ENCODE results near the gene MYB.

The MYB gene

DNA sequence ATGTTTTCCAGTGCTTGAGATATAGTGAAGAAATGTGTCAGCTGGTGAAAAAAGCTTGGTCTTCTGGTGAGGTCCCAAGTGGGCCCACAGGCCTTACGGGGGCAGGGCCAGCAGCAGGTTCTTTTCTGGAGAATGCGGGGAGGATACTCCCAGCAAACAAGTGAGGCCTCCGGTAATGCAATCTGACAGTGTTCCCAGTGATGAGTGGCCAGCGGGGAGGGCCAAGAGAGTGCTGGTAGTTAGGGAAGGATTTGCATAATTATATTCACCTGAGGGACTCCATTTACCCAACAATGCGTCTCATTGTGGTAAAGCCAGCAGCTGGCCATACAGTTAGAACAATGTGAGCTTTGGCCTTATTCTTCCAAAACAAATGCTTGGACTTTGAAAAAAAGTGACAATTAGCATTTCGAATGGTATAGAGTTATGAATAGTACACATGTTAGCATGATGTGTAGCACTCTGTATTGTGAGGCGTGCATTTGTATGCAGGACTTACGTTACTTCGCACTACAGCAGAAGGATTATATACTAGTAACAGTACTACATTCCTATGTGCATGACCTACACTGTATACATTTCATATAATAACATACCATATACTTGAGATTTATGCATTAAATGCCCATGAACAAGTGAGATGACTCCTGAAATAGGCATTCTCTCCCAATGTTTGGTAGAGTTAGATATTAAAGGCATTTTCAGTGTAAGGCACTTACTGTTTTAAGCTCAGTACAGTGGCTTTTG, 69.8 kb downstream of the MYB start:
- TF ChIP-seq, protein P1, sequence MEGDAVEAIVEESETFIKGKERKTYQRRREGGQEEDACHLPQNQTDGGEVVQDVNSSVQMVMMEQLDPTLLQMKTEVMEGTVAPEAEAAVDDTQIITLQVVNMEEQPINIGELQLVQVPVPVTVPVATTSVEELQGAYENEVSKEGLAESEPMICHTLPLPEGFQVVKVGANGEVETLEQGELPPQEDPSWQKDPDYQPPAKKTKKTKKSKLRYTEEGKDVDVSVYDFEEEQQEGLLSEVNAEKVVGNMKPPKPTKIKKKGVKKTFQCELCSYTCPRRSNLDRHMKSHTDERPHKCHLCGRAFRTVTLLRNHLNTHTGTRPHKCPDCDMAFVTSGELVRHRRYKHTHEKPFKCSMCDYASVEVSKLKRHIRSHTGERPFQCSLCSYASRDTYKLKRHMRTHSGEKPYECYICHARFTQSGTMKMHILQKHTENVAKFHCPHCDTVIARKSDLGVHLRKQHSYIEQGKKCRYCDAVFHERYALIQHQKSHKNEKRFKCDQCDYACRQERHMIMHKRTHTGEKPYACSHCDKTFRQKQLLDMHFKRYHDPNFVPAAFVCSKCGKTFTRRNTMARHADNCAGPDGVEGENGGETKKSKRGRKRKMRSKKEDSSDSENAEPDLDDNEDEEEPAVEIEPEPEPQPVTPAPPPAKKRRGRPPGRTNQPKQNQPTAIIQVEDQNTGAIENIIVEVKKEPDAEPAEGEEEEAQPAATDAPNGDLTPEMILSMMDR (conservative IDR thresholded peaks at IDR 0.05), result no peak
- no peak for TF ChIP-seq ZFX (IDR thresholded peaks at IDR 0.05)
- H3K27ac ChIP-seq, result peak overlapping the region; percentile 19; the same call in 1 of the 2 replicates

- H3K27ac ChIP-seq, result peak overlapping the region; percentile 27
Observed at GRCh38 chr6:135251498-135252441, 70.7 kb downstream of the MYB start.

DNA sequence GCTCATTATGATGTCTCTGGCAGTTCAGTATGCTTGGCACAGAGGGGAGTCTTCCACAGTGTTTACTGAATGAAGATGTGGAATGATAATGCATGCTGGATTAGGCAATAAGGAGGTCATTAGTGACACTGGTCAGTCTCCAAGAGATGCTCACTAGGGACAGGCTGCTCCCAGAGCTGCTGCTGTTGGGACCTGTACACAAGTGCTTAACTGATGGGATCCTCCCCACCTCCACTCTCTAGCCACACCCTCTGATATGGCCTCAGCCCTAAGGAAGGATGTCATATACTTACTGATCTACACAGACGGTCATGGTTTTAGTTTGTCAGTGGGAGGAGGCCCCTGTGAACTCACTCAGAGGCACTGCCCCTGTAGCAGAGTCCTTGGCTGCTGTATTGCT, 73.4 kb downstream of the MYB start:
- H3K27ac ChIP-seq, result no peak overlapping the region
- TF ChIP-seq, protein P1 (conservative IDR thresholded peaks at IDR 0.05), result no peak
- TF ChIP-seq ZFX (IDR thresholded peaks at IDR 0.05), result no peak

More at GRCh38 chr6:135251498-135252441, 70.7 kb downstream of the MYB start:
- TF ChIP-seq, protein P1 (conservative IDR thresholded peaks at IDR 0.05), result no peak
- no peak for TF ChIP-seq ZFX (IDR thresholded peaks at IDR 0.05)

DNA sequence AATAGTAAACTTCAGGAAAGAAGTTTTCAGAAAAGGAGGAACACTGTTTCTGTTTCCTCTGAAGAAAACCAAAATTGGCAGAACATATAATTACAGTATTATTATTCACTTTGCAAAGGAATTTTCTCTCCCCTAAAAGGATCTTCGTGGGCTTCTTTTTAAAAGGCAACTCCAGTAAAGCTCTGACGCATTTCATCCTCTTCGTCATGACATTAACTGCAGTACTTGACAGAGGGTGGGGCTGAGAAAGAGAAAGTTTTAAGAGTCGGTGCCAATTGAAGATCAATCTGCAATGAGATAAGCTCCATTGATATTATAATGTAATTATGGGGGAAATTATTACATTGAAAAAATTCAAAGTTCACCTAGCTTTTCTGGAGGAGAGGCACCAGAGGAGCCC, 75.8 kb downstream of the MYB start:
- no peak overlapping the region for H3K27ac ChIP-seq
- no peak for TF ChIP-seq ZFX (IDR thresholded peaks at IDR 0.05)
- TF ChIP-seq, protein P1 (conservative IDR thresholded peaks at IDR 0.05), result no peak

DNA sequence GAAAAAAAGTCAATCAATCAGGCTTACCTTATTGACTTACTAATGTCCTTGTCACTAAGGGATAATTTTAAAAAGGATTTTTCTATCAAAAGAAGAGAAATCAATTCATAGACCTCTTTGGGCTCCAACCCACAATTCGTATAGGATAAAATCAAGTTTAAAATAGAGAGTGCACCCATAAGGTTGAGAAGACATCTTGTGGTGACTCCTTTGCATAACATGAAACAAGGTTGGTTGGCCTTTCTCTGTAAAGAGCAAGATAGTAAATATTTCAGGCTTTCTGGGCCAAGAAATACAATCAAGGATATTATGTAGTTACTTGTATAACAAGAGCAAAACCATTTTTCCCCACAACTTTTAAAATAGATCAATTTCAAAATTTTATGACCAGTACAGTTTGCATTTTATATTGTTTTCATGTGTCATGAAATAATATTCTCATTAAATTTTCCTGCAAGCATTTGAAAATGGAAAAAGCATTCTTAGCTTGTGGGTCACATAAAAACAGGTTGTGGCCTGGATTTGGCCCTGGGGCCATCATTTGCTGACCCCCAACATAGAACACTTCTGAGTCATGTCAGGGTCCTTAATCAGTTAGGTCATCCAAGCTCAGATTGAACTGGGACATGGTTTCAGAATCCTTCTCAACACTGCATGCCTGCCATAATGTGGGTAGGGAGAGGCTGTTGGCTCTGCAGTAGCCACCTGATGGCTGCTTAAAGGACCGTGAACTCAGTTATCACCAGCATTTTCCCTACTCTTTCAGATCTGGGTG, 76.7 kb downstream of the MYB start:
- H3K27ac ChIP-seq, result no peak overlapping the region
- TF ChIP-seq, protein P1 (conservative IDR thresholded peaks at IDR 0.05), result peak; percentile 15; the same call in 1 of the 2 replicates
- TF ChIP-seq ZFX (IDR thresholded peaks at IDR 0.05), result no peak

GRCh38 chr6:135258970-135259369, 77.9 kb downstream of the MYB start:
- H3K27ac ChIP-seq, result no peak overlapping the region

More at GRCh38 chr6:135258970-135259369, 77.9 kb downstream of the MYB start:
- TF ChIP-seq, protein P1 (conservative IDR thresholded peaks at IDR 0.05), result no peak
- no peak for TF ChIP-seq ZFX (IDR thresholded peaks at IDR 0.05)
